HG03103 (cell line): ENCODE results near the gene SGCG.
"Not testable (repeated sequence)": the region's sequence is repeated elsewhere in the genome, so short reads cannot be mapped to it uniquely, and the experiment has no call there.

Experiments used
- ATAC-seq: cut with Tn5 transposase; IDR thresholded peaks from one replicate; pipeline ENCODE4 v1.9.1; 2021; ENCODE audit warnings: low read depth; ENCODE audit not compliant: unreplicated experiment

The SGCG gene

GRCh38 chr13:23203516-23203915, 22.7 kb downstream of the SGCG start:
- no peak for ATAC-seq

- ATAC-seq, result no peak
These were observed 25.0 kb downstream of the SGCG start for GRCh38 chr13:23205807-23206206.

GRCh38 chr13:23212671-23213070, 31.9 kb downstream of the SGCG start:
- no peak for ATAC-seq

- no peak for ATAC-seq
These were observed 50.5 kb downstream of the SGCG start for GRCh38 chr13:23231241-23231640.

- no peak for ATAC-seq
These were observed 55.2 kb downstream of the SGCG start for GRCh38 chr13:23235994-23236393.

- no peak for ATAC-seq
These were observed 62.3 kb downstream of the SGCG start for GRCh38 chr13:23243066-23243465.

GRCh38 chr13:23248410-23248809, 67.6 kb downstream of the SGCG start:
- ATAC-seq, result not testable (repeated sequence)

GRCh38 chr13:23254506-23254905, 73.7 kb downstream of the SGCG start:
- ATAC-seq, result no peak

- no peak for ATAC-seq
These were observed 86.8 kb downstream of the SGCG start for GRCh38 chr13:23267571-23267970.

GRCh38 chr13:23268441-23268840, 87.7 kb downstream of the SGCG start:
- no peak for ATAC-seq

GRCh38 chr13:23271331-23271730, 90.6 kb downstream of the SGCG start:
- ATAC-seq, result no peak

- ATAC-seq, result no peak
These were observed 92.7 kb downstream of the SGCG start for GRCh38 chr13:23273498-23273897.

- ATAC-seq, result no peak
These were observed 98.5 kb downstream of the SGCG start for GRCh38 chr13:23279321-23279720.

GRCh38 chr13:23288564-23288963, 107.8 kb downstream of the SGCG start:
- no peak for ATAC-seq

GRCh38 chr13:23288995-23289394, 108.2 kb downstream of the SGCG start:
- no peak for ATAC-seq

- no peak for ATAC-seq
These were observed 109.2 kb downstream of the SGCG start for GRCh38 chr13:23289917-23290357.

GRCh38 chr13:23292586-23292985, 111.8 kb downstream of the SGCG start:
- no peak for ATAC-seq

- not testable (repeated sequence) for ATAC-seq
These were observed 134.1 kb downstream of the SGCG start for GRCh38 chr13:23314837-23315236.

- ATAC-seq, result no peak
These were observed 139.1 kb downstream of the SGCG start for GRCh38 chr13:23319883-23320224.

- ATAC-seq, result peak; percentile 20
These were observed 140.3 kb downstream of the SGCG start for GRCh38 chr13:23320926-23321534.

GRCh38 chr13:23321535-23322241, 140.9 kb downstream of the SGCG start:
- ATAC-seq, result peak; percentile 74
